NT2/D1 (cell line): ENCODE results near the gene GMDS.

Experiments
- DNase-seq: peaks from one replicate; pipeline ENCODE4 v3.0.0-alpha.2; 2011; ENCODE audit warnings: low read depth, low spot score
- H3K27me3 ChIP-seq: 2 replicates; pipeline ENCODE4 v1.6.0; 2011; ENCODE audit warnings: mild to moderate bottlenecking; ENCODE audit not compliant: insufficient read length, insufficient read depth
- H3K36me3 ChIP-seq: 2 replicates; pipeline ENCODE4 v1.6.1; 2011; ENCODE audit warnings: mild to moderate bottlenecking, low read length, mixed read lengths; ENCODE audit not compliant: insufficient read depth, insufficient read length
- H3K4me1 ChIP-seq: 2 replicates; pipeline ENCODE4 v1.5.1; 2011; ENCODE audit not compliant: insufficient read depth, insufficient read length
- H3K4me3 ChIP-seq: 2 replicates; pipeline ENCODE4 v1.5.1; 2011; ENCODE audit warnings: low read depth; ENCODE audit not compliant: insufficient read length
- H3K9ac ChIP-seq: 2 replicates; pipeline ENCODE4 v1.6.0; 2011; ENCODE audit warnings: low read depth; ENCODE audit not compliant: insufficient read length
- H3K9me3 ChIP-seq: 2 replicates; pipeline ENCODE4 v1.5.1; 2011; ENCODE audit warnings: mild to moderate bottlenecking, low read length; ENCODE audit not compliant: insufficient read depth
- SUZ12 ChIP-seq: IDR thresholded peaks from 2 replicates; pipeline ENCODE4 v1.6.1; 2011; ENCODE audit not compliant: insufficient read length, insufficient read depth; ENCODE audit errors: extremely low read depth
- YY1 ChIP-seq: IDR thresholded peaks from 2 replicates; pipeline ENCODE4 v1.6.1; 2011; ENCODE audit not compliant: insufficient read length, insufficient read depth
- ZNF274 ChIP-seq: IDR thresholded peaks from 2 replicates; pipeline ENCODE4 v1.6.1; 2011; ENCODE audit warnings: mild to moderate bottlenecking, low read depth, low read length

The GMDS gene

GRCh38 chr6:1598886-1599285 lies 646.5 kb downstream of the GMDS start:
- Histone ChIP-seq H3K4me1 (peaks cover 3% of the 10 kb centered on the region), H3K27me3 (peaks cover 29% of the 10 kb centered on the region), H3K4me3 (no peak overlapping the region), H3K9ac (no peak overlapping the region), H3K9me3 (no peaks in the 10 kb centered on the region), H3K36me3 (no peaks in the 10 kb centered on the region)
- TF ChIP-seq ZNF274 (no peak), SUZ12 (no peak), YY1 (no peak)
- DNase-seq, result no peak

- H3K27me3 ChIP-seq, result peaks cover 24% of the 10 kb centered on the region
- H3K36me3 ChIP-seq, result no peaks in the 10 kb centered on the region
- TF ChIP-seq ZNF274 (no peak), YY1 (no peak), SUZ12 (no peak)
- H3K9ac ChIP-seq, result no peak overlapping the region
- no peaks in the 10 kb centered on the region for H3K9me3 ChIP-seq
- no peak for DNase-seq
- H3K4me3 ChIP-seq, result no peak overlapping the region
- peaks cover 3% of the 10 kb centered on the region for H3K4me1 ChIP-seq
Observed at GRCh38 chr6:1598433-1598832, 647.0 kb downstream of the GMDS start.

- Histone ChIP-seq H3K9ac (no peak overlapping the region), H3K36me3 (no peaks in the 10 kb centered on the region), H3K9me3 (no peaks in the 10 kb centered on the region), H3K4me1 (peaks cover 3% of the 10 kb centered on the region), H3K27me3 (peaks cover 19% of the 10 kb centered on the region), H3K4me3 (no peak overlapping the region)
- DNase-seq, result no peak
- TF ChIP-seq ZNF274 (no peak), SUZ12 (no peak), YY1 (no peak)
Observed at GRCh38 chr6:1597924-1598323, 647.5 kb downstream of the GMDS start.

DNA sequence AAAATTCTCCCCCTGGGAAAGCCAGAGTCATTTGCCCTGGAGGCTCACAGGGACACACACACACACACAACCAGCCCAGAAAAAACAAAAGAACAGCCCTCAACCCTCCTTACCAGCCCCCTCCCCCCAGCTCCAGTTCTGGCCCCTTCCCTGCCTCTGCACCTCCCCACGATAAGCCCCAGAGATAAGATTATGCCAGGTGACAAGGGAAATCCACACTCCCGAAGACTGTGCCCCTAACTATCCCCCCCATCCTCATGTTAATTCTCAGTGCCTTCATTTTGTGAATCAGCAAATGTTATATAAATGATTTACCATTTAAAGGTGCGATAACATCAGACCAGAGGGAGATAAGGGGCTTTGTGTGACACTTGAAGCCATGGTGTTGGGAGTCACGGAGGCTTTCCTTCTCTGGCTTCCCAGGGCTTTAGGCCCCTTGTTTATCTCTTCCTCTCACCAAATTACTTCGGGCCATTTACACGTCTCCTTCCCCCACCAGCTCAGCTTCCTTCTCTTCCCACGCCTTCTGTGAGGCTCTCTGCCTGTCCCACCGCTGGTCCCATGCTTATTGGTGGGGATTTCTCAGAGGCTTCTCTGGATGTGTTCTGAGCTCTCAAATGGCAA lies 648.2 kb downstream of the GMDS start:
- Histone ChIP-seq H3K36me3 (no peaks in the 10 kb centered on the region), H3K4me3 (no peak overlapping the region), H3K9me3 (no peaks in the 10 kb centered on the region), H3K27me3 (peaks cover 12% of the 10 kb centered on the region), H3K9ac (no peak overlapping the region), H3K4me1 (peaks cover 3% of the 10 kb centered on the region)
- TF ChIP-seq ZNF274 (no peak), SUZ12 (no peak), YY1 (no peak)
- DNase-seq, result no peak

DNA sequence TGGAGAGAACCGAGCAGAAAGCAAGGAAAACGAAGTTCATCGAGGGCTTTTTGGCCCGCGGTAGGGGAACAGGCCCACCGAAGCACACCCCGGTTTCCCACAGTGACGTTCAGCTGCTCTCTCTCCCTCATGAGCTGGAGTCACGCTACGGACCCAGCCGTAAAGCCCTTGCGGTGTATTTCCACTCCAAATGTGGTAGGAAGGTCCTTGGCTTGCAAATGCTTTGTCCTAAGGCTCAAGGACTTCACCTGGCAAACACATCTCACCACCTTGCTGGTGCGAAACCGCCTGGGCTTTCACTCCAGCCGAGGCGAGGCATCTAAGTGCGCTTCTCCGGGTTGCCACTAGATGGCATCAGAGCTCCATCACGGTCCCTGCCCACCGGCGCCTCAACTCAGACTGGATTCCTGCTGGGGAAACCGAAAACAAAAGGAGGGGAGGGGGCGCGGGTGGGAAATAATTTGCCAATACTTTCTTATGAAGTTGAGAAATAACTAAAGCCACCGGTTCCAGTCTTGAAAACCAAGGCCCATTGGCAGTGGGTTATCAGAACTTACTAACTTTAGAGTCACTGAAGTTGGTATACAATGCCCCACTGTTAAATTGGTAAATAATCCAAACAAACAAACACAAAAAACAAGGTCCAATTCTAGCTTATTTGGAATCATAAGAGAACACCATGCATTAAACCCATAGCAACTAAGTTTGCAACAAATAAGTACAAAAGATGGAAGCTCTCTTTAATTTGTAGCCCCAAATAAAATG lies 649.1 kb downstream of the GMDS start:
- no peak overlapping the region for H3K4me3 ChIP-seq
- TF ChIP-seq YY1 (no peak), ZNF274 (no peak), SUZ12 (no peak)
- H3K27me3 ChIP-seq, result peaks cover 6% of the 10 kb centered on the region
- DNase-seq, result no peak
- no peak overlapping the region for H3K9ac ChIP-seq
- peaks cover 3% of the 10 kb centered on the region for H3K4me1 ChIP-seq
- H3K9me3 ChIP-seq, result no peaks in the 10 kb centered on the region
- no peaks in the 10 kb centered on the region for H3K36me3 ChIP-seq

DNA sequence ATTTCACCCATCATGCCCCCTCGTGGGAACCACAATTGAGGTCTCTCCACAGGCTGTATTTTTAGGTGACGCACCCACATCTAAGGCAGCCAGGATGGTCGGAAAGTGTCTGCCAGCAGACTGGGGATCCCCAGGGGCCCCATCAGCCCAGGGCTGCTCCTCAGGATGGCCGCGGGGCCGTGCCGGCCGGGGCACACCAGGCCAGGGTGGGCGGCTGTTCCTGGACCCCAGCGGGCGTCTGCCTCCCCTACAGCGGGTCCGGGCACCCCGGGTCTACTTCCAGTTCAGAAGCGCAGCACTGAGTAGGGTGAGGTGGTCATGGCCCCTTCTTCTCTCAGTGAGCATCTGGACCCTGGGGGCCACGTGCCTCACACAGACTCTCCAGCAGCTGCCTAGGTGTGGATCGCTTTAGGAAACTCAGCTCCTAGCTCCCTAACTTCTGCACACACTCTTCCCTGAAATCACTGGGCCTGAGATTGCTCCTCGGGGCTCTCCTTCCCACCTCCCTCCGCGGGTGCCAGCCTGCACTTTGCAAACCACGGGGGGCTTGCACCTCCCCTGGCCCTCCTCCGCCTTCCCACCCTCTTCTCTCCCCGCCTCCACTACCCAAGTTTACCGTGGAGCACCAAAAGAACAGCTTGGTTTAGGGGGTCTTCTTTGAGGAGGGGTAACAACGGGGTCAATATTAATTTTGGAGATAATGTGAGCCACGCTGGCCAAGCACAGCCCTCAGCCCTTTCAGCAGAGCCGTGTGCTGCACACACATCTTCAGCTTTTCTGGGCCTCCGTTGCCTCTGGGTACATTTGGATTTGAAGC lies 649.9 kb downstream of the GMDS start:
- DNase-seq, result no peak
- Histone ChIP-seq H3K9me3 (no peaks in the 10 kb centered on the region), H3K36me3 (no peaks in the 10 kb centered on the region), H3K4me1 (peaks cover 3% of the 10 kb centered on the region), H3K9ac (no peak overlapping the region), H3K4me3 (no peak overlapping the region), H3K27me3 (peaks cover 6% of the 10 kb centered on the region)
- no peak for TF ChIP-seq SUZ12
- TF ChIP-seq ZNF274, result no peak
- TF ChIP-seq YY1, result no peak
